ENCODE results near the gene PSMD14. TPM values are rescaled to one million over a fixed set of nuclear protein-coding genes. Genes with fewer than 3 reads are reported as not detected.

The PSMD14 gene
- total and polyA plus RNA-seq, 2 of the 13 experiments (the other 11 are each of a cell fraction or from before 2014, with no cell fraction given) = 60.6 to 149 TPM

DNA sequence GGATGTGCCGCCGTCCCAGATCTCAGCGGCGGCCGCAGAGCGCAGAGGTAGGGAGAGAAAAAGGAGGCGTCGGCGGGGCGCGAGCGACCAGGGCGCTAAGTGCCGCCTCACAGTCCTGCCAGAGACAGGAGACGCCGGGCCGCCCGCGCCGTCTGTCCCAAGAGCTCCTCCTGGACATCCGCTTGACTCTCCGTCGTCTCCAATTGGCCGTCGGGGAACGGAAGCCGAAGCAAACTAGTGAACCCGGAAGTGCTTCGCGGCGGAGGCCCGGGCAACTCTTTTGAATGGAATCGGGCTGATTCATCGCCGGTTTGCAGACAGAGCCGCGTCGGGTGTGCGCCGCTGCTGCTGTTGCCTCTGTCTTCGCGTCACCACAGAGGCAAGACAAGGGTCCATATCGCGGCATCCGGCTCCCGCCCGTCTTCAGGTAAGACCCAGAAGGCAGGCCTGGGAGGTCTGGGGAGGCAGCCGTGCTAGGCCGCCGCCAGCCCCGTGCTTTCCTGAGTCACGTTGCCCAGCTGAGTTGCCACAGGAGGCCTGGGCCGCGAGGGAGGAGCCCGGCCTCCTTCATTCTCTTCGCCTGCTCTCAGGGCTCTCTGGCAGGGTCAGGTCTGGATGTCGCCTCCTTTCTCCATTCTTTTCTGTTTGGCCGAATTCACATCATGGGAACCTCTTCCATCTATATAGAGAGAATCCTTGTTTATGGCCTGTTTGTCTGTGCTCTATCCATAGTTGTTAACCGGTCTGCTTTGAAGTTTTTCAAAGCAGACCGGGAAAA lies at the start of gene PSMD14 (continued):
- TF ChIP-seq ZNF383 (CRISPR knock-in tag; IDR thresholded peaks at IDR 0.05; ENCODE audit: borderline replicate concordance) = no peak; the same call in 1 of the 2 replicates
- TF ChIP-seq ZFX (CRISPR knock-in tag; IDR thresholded peaks at IDR 0.05; ENCODE audit: low read depth) = peak; percentile 100
- TF ChIP-seq, protein P1, sequence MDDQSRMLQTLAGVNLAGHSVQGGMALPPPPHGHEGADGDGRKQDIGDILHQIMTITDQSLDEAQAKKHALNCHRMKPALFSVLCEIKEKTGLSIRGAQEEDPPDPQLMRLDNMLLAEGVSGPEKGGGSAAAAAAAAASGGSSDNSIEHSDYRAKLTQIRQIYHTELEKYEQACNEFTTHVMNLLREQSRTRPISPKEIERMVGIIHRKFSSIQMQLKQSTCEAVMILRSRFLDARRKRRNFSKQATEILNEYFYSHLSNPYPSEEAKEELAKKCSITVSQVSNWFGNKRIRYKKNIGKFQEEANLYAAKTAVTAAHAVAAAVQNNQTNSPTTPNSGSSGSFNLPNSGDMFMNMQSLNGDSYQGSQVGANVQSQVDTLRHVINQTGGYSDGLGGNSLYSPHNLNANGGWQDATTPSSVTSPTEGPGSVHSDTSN (CRISPR knock-in tag; IDR thresholded peaks at IDR 0.05; ENCODE audit: borderline replicate concordance) = no peak
- TF ChIP-seq ZNF326 (CRISPR knock-in tag; IDR thresholded peaks at IDR 0.05; ENCODE audit: borderline replicate concordance) = no peak
- TF ChIP-seq HNRNPL (IDR thresholded peaks at IDR 0.05; ENCODE audit: low read depth, low read length) = peak; percentile 88; the same call in 1 of the 2 replicates
- TF ChIP-seq ZNF17 (CRISPR knock-in tag; IDR thresholded peaks at IDR 0.05) = peak; percentile 89; the same call in 1 of the 2 replicates
- peak; percentile 97 for TF ChIP-seq U2AF1 (optimal IDR thresholded peaks at IDR 0.05; ENCODE audit: low read depth, low read length)
- TF ChIP-seq ZNF646 (CRISPR knock-in tag; IDR thresholded peaks at IDR 0.05) = peak; percentile 59; the same call in 1 of the 2 replicates
- no peak; the same call in 1 of the 2 replicates for TF ChIP-seq ISL2 (CRISPR knock-in tag; IDR thresholded peaks at IDR 0.05)
- peak; percentile 98 for TF ChIP-seq NRL (CRISPR knock-in tag; IDR thresholded peaks at IDR 0.05; ENCODE audit: borderline replicate concordance)
- 0 out of 2 replicates have a peak, but pooled peaks have one; percentile 76 for TF ChIP-seq CBFB (CRISPR knock-in tag; IDR thresholded peaks at IDR 0.05)
- TF ChIP-seq, protein P2, sequence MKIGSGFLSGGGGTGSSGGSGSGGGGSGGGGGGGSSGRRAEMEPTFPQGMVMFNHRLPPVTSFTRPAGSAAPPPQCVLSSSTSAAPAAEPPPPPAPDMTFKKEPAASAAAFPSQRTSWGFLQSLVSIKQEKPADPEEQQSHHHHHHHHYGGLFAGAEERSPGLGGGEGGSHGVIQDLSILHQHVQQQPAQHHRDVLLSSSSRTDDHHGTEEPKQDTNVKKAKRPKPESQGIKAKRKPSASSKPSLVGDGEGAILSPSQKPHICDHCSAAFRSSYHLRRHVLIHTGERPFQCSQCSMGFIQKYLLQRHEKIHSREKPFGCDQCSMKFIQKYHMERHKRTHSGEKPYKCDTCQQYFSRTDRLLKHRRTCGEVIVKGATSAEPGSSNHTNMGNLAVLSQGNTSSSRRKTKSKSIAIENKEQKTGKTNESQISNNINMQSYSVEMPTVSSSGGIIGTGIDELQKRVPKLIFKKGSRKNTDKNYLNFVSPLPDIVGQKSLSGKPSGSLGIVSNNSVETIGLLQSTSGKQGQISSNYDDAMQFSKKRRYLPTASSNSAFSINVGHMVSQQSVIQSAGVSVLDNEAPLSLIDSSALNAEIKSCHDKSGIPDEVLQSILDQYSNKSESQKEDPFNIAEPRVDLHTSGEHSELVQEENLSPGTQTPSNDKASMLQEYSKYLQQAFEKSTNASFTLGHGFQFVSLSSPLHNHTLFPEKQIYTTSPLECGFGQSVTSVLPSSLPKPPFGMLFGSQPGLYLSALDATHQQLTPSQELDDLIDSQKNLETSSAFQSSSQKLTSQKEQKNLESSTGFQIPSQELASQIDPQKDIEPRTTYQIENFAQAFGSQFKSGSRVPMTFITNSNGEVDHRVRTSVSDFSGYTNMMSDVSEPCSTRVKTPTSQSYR (CRISPR knock-in tag; IDR thresholded peaks at IDR 0.05; ENCODE audit: borderline replicate concordance) = 0 out of 2 replicates have a peak, but pooled peaks have one; percentile 6
- peak; percentile 97; the same call in 1 of the 2 replicates for TF ChIP-seq SPEN (CRISPR knock-in tag; IDR thresholded peaks at IDR 0.05; ENCODE audit: low read depth)
- peak; percentile 47 for TF ChIP-seq HCFC1 (IDR thresholded peaks at IDR 0.05; ENCODE audit: low read depth, low read length)
- peak; percentile 96 for TF ChIP-seq KDM2A (CRISPR knock-in tag; IDR thresholded peaks at IDR 0.05; ENCODE audit: borderline replicate concordance, low read depth)
- peak; percentile 65 for TF ChIP-seq NCOA2 (CRISPR knock-in tag; IDR thresholded peaks at IDR 0.05)
- TF ChIP-seq ZNF44 (CRISPR knock-in tag; IDR thresholded peaks at IDR 0.05) = peak; percentile 88
- TF ChIP-seq ZNF460 (CRISPR knock-in tag; IDR thresholded peaks at IDR 0.05; ENCODE audit: borderline replicate concordance) = no peak; the same call in 1 of the 2 replicates

Measured in HepG2 (cell line).